Epidermal melanocyte (primary cell): ENCODE data around the gene LHX4.

ENCODE experiments used
- DNase-seq: peaks from one replicate; pipeline ENCODE4 v3.0.0; 2011; ENCODE audit warnings: low spot score; ENCODE audit not compliant: insufficient read length

Gene LHX4

DNA sequence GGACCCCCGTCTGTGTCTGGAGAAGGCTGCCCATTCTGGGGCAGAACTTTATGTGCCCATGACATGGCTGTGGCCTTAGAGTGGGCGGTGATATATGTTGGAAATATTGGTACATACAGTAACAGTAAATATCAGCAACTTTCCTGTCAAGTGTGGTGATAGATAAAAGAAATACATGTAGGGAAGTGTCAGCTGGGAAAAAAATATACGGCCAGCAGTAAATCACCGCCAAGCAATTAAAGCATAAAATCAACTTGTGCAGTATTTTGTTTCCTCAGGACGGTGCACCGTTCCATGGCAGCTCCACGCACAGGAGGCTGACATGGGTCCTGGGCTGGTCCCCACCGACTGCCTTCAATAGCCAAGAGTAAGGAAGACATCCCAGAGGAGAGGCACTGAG is 27.4 kb downstream of the LHX4 start:
- DNase-seq = no peak

DNA sequence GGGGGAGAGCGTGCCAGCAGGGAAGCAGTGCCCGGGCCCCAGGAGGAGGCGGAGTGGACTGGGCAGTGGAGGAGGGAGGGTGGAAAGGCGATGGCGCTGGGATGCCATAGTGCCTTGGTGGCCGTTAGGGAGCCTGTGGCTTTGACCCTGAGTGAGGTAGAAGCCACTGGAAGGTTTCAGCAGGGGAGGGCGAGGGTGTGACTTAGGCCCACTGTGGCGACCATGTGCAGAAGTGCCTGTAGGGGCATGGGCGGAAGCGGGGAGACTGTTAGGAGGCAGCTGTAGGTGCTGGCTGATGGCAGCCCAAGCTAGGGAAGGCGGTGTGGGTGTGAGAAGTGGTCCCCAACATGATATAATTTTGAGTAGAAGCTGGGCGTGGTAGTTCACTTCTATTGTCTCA is 28.2 kb downstream of the LHX4 start:
- no peak for DNase-seq

DNA sequence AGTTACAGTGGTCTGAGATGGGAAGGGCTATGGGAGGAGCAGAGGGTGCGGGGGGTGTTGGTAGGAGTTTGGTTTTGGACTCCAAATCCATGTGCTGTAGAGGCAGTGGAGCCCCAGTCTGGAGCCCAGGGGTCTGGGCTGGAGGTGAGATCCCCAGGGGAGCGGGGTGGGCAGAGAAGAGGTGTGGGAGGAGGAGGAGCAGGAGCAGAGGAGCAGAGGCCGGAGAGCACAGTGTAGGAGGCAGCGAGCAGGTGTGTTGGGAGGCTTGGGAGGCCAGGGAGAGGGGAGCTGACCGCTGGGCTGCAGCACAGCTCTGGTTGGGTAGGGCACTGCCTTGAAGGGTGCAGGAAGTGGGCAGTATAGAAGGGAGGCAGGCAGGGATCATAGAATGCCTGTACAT is 28.9 kb downstream of the LHX4 start:
- no peak for DNase-seq

DNA sequence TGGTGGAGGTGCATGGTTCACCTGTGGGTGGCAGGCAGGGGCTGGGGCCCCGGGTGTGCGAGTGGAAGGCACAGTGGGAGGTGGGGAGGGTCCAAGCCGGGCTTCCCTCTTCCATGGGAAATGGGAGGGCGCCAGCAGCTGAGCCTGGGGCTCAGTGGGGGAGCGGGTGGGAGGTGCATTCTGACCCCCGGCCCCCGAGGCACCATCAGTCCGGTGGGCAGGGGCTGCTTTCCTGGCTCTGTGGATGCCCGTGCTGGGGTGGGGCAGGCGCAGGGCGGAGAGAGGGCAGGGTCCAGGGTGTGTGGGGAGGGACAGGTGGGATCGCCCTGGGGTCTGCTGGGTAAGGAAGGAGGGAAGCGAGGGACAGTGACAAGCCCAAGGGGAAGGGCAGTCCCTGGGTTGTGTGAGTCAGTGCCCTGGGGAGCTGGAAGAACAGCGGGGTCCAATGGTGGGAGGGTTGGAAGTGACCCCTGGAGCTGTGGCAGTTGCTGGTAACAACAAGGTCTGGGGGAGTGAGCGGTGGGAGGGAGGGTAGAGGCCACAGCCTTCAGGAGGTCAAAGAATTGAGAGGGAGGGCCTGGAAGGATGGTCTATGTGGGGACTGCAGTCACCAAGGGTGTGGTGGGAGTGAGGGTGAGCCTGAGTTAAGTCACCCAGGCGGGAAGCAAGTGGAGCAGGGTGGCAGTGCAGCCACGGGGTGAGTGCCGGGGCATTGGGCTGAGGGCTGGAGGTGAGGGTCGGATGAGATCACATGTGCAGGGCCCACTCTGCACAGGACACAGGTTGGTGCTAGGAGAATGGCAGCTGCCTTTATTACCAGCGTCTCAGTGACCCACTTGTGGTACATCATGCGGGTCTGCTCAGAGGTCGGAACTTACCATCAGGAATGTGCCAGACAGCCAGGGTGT is 29.6 kb downstream of the LHX4 start:
- no peak for DNase-seq

DNA sequence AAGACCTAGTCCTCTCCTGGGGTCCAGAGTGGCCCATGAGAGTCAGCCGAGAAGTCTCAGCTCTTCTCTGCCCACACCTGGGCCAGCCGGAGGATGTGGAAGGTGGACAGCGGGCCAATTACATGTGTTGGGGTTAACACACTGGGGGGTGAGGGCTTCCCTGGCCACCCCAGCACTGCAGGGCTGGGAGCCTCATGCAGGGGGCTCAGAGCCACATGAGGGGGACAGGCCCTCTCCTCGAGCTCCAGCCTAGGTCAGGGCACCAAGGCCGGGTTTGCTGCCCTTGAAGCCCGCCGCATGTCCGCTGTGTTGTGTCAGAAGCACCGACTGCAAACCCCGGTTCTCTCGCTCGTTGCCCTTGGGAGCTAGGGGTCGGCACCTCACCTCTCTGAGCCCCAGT is 30.5 kb downstream of the LHX4 start:
- DNase-seq = no peak

DNA sequence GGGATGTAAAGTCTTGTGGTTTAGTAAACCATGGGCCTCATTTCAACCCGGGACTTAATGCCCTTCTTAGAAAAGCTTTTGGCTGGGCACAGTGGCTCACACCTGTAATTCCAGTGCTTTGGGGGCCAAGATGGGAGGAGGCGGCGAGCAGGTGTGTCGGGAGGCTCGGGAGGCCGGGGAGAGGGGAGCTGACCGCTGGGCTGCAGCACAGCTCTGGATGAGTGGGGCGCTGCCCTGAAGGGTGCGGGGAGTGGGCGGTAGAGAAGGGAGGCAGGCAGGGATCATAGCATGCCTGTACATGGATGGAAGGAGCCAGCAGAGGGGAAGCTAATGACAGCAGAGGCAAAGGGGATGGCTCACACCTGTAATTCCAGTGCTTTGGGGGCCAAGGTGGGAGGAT is 31.0 kb downstream of the LHX4 start:
- no peak for DNase-seq

DNA sequence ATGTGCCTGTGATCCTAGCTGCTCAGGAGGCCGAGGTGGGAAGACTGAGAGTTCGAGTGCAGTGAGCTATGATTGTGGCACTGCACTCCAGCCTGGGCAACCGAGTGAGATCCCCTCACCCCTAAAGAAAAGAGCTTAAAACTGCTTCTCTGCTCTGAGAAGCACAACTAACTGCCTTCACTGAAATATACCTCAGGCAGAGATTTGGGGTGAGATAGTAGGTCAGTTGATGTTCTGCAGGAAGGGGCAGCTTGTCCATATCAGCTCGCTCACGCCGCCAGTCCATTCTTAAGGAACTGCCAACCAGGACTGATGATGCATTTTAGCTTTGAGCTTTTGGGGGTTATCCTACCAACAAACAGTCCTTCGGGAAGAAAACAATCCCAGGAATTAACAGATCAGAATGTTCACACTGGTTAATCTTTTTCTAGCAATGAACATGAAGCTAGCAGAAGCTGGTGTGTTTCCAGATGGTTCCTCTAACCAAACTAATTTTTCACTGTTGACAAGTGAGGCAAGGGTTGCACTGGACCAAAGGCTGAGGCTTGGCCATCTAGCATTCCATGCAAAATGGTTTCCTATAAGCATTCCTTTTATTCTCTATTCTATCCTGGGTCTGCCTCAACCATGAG is 31.6 kb downstream of the LHX4 start:
- DNase-seq = no peak

DNA sequence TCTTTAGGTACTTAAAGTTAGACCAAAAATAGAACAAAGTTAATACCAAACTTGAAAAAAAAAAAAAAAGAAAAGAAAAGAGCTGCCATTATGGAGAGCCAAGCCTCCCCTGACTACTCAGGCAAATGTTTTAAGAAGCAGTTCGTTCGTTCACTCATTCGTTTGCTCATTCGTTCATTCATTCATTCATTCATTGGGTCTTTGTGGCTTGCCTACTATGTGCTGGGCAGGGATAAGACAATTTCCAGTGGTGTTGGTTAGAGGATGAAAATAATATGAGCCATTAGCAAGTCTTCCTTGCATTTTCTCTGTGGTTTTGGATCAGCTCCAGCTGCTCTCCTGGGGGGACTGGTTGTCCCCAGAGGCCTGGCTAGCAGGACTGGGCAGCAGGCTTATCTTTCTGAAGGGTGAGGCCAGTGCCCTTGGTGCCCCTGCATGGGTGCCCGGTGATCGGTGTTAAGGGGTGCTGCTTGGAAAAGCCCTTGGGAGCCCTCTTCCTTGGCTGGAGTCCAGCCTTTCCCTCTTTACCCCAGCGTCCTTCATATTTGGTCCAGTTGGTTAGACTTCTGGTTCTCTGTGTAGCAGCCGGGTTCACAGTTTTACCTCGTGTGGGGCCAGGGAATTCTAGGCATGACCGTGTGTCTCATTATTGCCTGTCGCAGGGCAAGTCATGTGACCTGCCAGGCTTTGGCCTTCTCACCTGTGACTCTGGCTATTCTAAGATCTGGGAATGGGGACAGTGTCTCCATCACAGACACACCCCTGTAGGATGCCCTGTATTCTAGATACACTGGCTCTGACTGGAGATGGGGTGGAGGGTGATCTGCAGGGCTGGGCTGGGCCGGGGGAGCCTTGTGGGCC is 32.8 kb downstream of the LHX4 start:
- no peak for DNase-seq

DNA sequence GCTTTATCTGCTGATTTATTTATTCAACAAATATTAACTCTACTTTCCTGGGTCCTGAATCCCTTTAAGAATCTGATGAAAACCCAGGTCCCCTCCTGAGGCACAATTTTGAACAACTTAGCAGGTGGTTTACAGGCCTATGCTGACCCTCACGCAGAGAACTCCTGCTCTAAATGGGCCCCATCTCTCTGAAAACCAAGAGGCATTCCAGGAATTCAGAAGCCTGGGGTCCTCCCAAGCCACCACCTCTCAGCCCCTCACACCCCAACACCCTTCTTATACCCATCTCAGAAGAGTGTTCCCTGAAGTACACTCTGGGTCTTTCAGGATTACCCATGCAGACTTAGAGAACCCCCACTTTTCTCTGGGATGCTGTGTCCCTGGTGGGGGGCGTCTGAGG is 34.5 kb downstream of the LHX4 start:
- DNase-seq = no peak

DNA sequence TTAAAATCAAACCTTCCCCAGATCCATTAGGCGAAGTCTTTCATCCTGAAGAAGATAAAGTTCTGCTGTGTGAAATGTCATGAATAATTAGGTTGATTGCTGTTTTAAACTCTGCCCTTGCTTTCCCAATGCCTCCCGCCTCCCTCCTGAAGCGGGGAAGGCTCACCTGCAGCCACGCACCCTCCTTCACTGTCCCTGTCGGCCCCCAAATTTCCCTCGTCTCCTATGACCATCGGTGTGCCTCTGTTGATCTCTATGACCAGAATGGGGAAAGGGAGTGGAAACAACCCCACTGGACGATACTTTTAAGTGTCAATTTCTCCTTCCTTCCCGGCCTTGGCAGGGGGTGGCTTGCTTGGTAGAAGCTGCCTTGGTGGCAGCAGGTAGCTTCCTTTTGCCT is 35.1 kb downstream of the LHX4 start:
- DNase-seq = no peak

DNA sequence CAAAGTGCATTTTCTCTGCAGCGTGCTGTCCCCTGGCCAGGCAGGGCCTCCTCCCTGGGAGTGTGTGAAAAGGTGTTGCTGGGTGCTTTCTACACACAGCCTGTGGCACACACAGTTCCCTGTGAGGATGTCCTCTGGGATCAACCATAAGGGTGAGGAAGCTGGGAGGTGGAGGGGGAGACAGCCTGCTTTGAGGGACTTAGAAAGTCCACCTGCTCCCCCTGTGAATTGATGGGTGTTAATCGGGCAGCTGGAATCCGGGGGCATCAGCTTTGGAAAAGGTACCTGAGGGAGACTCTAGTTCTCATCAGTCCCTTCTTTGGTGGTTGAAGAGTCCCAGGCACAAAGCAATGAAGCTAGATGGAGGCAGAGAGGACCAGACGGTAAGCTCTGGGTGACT is 35.8 kb downstream of the LHX4 start:
- no peak for DNase-seq

DNA sequence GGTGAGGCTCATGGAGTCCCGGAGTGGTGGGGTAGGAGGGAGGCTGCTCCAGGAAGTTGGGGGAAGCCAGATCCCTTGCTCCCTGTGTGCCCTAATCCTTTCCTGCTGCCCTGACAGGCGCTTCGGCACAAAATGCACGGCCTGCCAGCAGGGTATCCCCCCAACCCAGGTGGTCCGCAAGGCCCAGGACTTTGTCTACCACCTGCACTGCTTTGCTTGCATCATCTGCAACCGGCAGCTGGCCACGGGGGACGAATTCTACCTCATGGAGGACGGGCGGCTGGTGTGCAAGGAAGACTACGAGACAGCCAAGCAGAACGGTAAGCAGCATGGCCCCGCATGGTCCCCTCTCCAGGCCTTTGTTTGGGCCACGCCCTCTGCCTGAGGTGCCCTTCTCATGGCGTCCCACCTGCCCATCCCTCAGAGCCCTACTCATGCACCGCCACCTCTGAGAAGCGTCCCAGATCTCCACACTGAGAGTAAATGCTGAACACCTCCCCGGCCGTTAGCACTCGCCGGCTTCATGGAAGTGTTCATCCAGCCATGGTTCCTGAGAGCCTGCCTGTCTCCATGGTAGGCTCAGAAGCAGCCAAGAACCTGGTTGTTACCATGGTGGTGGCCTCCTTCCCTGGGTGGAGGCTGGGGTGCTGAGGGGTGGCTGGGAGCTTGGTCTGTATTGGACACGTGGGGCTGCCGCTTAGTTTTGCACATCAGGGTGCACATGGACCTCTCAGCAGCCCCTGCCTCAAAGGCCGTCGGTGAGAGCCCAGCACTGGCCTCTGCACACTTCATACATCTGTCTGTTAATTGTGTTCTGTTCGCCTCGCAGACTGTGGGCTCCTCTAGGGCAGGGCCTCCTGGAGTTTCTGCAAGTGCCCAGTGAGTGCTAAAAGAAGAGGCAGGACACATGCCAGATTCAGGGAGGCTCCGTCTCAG is 36.5 kb downstream of the LHX4 start:
- DNase-seq = no peak

DNA sequence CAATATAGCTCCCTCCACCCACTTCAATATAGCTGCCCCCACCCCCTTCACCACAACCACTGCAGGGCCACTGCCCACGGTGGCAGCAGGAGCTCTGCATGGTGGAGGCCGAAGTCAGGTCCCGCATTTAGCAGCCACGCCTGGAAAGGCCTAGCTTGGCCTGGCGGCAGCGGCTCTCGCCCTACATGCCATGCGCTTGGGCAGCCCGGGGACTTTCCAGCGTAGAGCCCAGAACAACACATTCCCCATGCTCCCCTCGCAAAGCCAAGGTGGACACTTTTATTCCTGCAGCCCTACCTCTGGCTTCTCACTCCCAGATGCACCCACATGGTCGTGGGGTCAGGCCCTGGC is 37.1 kb downstream of the LHX4 start:
- no peak for DNase-seq

DNA sequence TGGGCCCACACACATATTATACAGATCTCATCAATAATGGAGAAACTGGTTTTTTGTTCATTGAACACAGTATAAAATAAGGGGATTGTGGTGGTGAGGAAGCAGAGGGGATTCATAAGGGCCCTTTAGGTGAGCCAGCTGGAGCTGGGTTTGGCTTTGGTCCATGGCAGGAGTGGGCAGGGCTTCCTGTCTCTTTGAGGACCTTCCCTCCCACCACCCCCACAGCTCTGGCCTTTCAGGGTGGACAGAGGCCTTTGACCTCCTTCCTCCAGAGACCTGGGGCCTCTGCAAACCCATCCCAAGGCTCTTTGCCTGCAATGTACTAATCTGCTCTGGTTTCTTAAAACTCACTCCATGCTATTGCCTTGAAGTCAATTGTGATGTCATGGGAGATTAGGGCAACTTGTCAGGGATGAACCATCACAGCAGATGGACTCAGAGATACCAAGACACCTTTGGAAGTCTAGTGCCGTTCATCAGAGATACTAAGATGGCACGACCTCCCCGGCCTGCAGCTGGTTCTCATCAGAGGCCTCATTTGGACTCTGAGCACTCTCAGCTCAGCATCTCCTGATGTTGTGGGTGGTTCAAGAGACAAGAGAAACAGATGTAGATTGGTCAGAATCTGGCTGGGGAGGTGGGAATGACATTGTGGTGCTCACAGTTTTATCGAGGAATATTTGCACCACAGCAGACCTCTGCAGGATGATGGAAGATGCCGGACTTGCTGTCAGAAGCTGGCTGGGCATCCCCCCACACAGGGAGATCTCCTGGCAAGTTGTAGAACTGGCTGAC is 37.9 kb downstream of the LHX4 start:
- DNase-seq = no peak

DNA sequence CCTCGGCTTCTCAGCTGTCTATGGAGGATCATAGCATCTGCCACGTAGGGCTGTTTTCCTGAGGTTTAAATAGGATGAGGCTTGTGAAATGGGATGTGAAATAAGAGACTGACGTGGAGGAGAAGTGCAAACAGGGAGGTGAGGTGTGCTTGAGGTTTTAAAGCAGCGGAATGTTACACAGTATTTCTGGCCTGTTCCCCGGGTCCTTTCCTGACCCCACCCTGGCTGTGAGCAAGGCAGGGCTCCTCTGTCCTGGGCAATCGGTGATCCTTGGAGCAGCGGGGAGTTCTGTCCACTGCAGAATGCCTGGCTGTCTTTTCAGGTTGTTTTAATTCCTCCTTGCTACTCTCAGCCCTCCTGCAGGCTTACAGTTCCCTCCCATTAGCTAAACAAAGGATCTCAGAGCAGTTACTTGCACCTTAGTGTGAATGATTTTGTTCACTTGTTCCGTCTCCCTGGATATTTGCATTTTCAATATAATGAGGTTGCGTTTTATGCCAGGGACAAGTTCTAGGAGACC is 38.6 kb downstream of the LHX4 start:
- no peak for DNase-seq

DNA sequence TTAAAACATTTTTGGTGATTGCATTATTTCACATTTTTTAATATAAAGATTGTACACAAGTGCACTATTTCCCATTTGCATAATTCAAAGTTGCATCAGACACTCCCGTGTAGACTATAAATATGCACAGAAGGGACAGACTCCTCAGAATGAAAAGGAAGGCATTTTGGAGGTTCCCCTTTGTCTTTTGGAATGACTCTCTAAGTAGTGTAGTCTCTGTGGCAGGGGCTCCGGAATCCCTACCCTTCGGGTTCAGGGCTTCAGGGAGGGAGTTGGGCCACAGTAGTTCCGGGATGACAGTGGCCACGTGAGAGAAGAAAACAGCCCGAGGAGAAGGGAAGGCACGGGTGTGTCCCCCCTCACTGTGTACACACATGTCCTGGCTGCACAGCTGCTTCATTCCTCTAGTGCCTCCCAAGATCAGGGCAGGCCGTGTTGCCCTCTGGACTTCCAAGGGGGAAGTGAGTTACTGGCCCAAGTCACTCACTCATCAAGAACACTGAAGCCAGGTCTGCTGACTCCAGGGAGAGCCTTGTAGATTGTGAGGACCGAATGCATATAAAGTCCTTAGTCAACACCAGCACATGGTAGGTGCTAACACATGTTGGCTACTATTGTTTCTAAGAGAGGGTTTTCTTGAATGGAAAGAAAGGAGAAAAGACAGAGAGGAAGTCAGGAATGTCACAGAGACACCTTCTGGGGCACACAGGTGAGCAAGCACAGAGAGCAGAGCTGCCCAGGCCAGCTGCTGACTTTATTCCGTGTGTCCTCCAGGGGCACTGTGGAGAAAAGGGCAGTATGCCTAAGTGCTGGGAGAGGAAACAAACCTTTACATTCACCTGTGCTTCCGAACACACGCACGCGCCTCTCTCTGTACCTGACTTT is 39.8 kb downstream of the LHX4 start:
- no peak for DNase-seq

DNA sequence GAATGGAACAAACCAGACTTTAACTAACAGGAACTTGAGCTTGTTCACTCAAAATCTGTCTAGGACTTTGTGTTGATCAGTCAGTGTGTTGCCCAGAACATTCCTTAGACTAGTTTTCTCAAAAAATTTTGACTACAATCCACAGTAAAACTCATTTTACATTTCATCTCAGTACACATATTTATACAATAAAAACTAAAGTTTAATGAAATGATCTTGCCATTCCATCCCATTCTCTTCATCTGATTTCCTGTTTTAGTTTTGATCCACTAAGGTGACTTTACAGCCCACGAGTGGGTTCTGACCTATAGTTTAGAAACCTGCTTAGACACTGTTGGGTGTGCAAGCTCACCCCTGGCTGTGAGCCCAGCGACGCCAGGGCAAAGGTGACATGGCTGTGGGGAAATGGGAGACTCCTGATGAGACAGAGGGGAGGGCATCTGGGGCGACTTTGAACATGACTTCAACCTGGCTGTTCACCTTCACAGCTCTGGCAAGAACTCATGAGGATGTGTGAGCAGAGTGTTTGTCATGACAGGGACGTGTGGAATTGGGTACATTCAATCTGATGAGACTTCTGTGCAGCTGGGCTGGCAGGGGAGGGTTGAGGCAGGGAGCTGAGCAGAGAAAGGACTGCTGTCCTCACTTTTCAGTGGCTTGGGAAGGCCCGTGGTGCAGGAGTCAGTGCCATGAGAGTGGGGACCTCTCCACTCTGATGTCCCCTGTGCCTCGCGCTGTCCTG is 40.6 kb downstream of the LHX4 start:
- no peak for DNase-seq
